Vagina (tissue), 2 donors: ENCODE data around the gene CKAP4. TPM values are rescaled to one million over a fixed set of nuclear protein-coding genes. Genes with fewer than 3 reads are reported as not detected.
"Not testable (repeated sequence)": the region's sequence is repeated elsewhere in the genome, so short reads cannot be mapped to it uniquely, and the experiment has no call there.

Source experiments
- DNase-seq, 2 donors: peaks; one replicate each; pipeline ENCODE4 v3.0.0-alpha.2; 2017; ENCODE audit errors: extremely low spot score in 2 of 2
- H3K27ac ChIP-seq: fragments of 200-600 bp; sonication (generic); one replicate; pipeline ENCODE4 v1.5.1; 2019
- H3K27me3 ChIP-seq: fragments of 200-600 bp; sonication (generic); one replicate; pipeline ENCODE4 v1.5.1; 2019
- H3K36me3 ChIP-seq, 2 donors: fragments of 200-600 bp; sonication (generic); one replicate each; pipeline ENCODE4 v1.5.1; 2017 to 2019
- H3K4me1 ChIP-seq: fragments of 200-600 bp; sonication (generic); one replicate; pipeline ENCODE4 v1.5.1; 2019
- H3K4me3 ChIP-seq, 2 donors: fragments of 200-600 bp; sonication (generic); 1 replicate in 1 of 2; 2 replicates in 1 of 2; pipeline ENCODE4 v1.5.1; 2016 to 2019
- H3K9me3 ChIP-seq: fragments of 200-600 bp; sonication (generic); one replicate; pipeline ENCODE4 v1.5.1; 2019
- CTCF ChIP-seq, 3 experiments: fragments of 450-650 bp in 2 of 3; fragments of 200-600 bp in 1 of 3; sonication (generic) in 1 of 3; IDR thresholded peaks; one replicate each; pipeline ENCODE4 v1.5.1; 2017 to 2019; ENCODE audit warnings: antibody characterized with exemption in 3 of 3, mild to moderate bottlenecking in 2 of 3, moderate library complexity in 2 of 3
- POLR2A ChIP-seq, 2 donors: fragments of 450-650 bp; IDR thresholded peaks; one replicate each; pipeline ENCODE4 v1.6.1; 2017; ENCODE audit warnings: antibody characterized with exemption in 2 of 2, mild to moderate bottlenecking in 2 of 2, moderate library complexity in 2 of 2
- POLR2AphosphoS5 ChIP-seq, 2 donors: sonication (generic); formaldehyde crosslinking; IDR thresholded peaks; one replicate each; pipeline ENCODE4 v1.9.0; 2017; ENCODE audit warnings: antibody characterized with exemption in 2 of 2, mild to moderate bottlenecking in 2 of 2, low read depth in 1 of 2; ENCODE audit not compliant: insufficient read depth in 1 of 2
- intact Hi-C: fragments of 100-400 bp; cut with DNase I; formaldehyde crosslinking; loops from one replicate; pipeline ENCODE4 v1.15.1; 2023
- total RNA-seq: library from RNA; depleted of rRNA; stranded (reverse); fragments of >200 nt; gene quantifications from one replicate; pipeline ENCODE4 v1.2.3, GENCODE V29; 2016

Gene CKAP4
- total RNA-seq, 1 donor from 2014 or later, result 42.5 TPM

- Histone ChIP-seq H3K9me3 (no peaks in the 10 kb centered on the region), H3K4me1 (peaks cover 16% of the 10 kb centered on the region), H3K27me3 (no peaks in the 10 kb centered on the region), H3K4me3 (no peak overlapping the region), H3K36me3 (no peaks in the 10 kb centered on the region), H3K27ac (no peak overlapping the region)
- DNase-seq, result no peak
- intact Hi-C loops, result no loop called here
- peak in 1 of 2 donors; percentile 23 for TF ChIP-seq POLR2AphosphoS5 (IDR thresholded peaks at IDR 0.05; ENCODE audit: insufficient read depth in 1 of 2, low read depth in 1 of 2)
- no peak for TF ChIP-seq POLR2A (IDR thresholded peaks at IDR 0.05)
Observed at GRCh38 chr12:106291342-106291741, 43.5 kb upstream of the CKAP4 start.

GRCh38 chr12:106290666-106291065 is 42.8 kb upstream of the CKAP4 start:
- Histone ChIP-seq H3K27ac (no peak overlapping the region), H3K4me1 (peaks cover 16% of the 10 kb centered on the region), H3K36me3 (no peaks in the 10 kb centered on the region), H3K27me3 (no peaks in the 10 kb centered on the region), H3K4me3 (no peak overlapping the region), H3K9me3 (no peaks in the 10 kb centered on the region)
- intact Hi-C loops, result no loop called here
- DNase-seq, result no peak
- TF ChIP-seq POLR2AphosphoS5 (IDR thresholded peaks at IDR 0.05; ENCODE audit: insufficient read depth in 1 of 2, low read depth in 1 of 2), result no peak

GRCh38 chr12:106289196-106289681 is 41.4 kb upstream of the CKAP4 start:
- Histone ChIP-seq H3K27me3 (no peaks in the 10 kb centered on the region), H3K27ac (peak overlapping the region; percentile 75), H3K9me3 (no peaks in the 10 kb centered on the region), H3K36me3 (no peaks in the 10 kb centered on the region), H3K4me1 (peaks cover 16% of the 10 kb centered on the region), H3K4me3 (no peak overlapping the region)
- intact Hi-C loops, result loop anchor here (10.0 kb wide), 1 partner anchor 54 kb away; no protein-coding TSS in a partner anchor
- DNase-seq, result no peak
- TF ChIP-seq CTCF (IDR thresholded peaks at IDR 0.05) (no peak), POLR2A (IDR thresholded peaks at IDR 0.05) (no peak), POLR2AphosphoS5 (IDR thresholded peaks at IDR 0.05; ENCODE audit: insufficient read depth in 1 of 2, low read depth in 1 of 2) (no peak)

- peak overlapping the region; percentile 75 for H3K27ac ChIP-seq
- H3K27me3 ChIP-seq, result no peaks in the 10 kb centered on the region
- H3K4me3 ChIP-seq, result no peak overlapping the region
- TF ChIP-seq POLR2A (IDR thresholded peaks at IDR 0.05) (no peak), POLR2AphosphoS5 (IDR thresholded peaks at IDR 0.05; ENCODE audit: insufficient read depth in 1 of 2, low read depth in 1 of 2) (peak in 1 of 2 donors; percentile 85)
- H3K4me1 ChIP-seq, result peaks cover 16% of the 10 kb centered on the region
- no peak for DNase-seq
- H3K36me3 ChIP-seq, result no peaks in the 10 kb centered on the region
- intact Hi-C loops, result loop anchor here (10.0 kb wide), 1 partner anchor 54 kb away; no protein-coding TSS in a partner anchor
- no peaks in the 10 kb centered on the region for H3K9me3 ChIP-seq
Observed at GRCh38 chr12:106288494-106289195, 40.8 kb upstream of the CKAP4 start.

- H3K27ac ChIP-seq, result peak overlapping the region; percentile 75
- DNase-seq, result no peak
- no peak for TF ChIP-seq CTCF (IDR thresholded peaks at IDR 0.05)
- no peak for TF ChIP-seq POLR2AphosphoS5 (IDR thresholded peaks at IDR 0.05; ENCODE audit: insufficient read depth in 1 of 2, low read depth in 1 of 2)
- no peak for TF ChIP-seq POLR2A (IDR thresholded peaks at IDR 0.05)
- H3K4me1 ChIP-seq, result peaks cover 16% of the 10 kb centered on the region
- H3K4me3 ChIP-seq, result no peak overlapping the region
- H3K9me3 ChIP-seq, result no peaks in the 10 kb centered on the region
- no peaks in the 10 kb centered on the region for H3K36me3 ChIP-seq
- intact Hi-C loops, result loop anchor here (10.0 kb wide), 1 partner anchor 53 kb away; no protein-coding TSS in a partner anchor
- H3K27me3 ChIP-seq, result no peaks in the 10 kb centered on the region
Observed at GRCh38 chr12:106288101-106288493, 40.3 kb upstream of the CKAP4 start.

GRCh38 chr12:106287364-106287763 is 39.5 kb upstream of the CKAP4 start:
- Histone ChIP-seq H3K9me3 (no peaks in the 10 kb centered on the region), H3K27ac (no peak overlapping the region), H3K36me3 (no peaks in the 10 kb centered on the region), H3K27me3 (no peaks in the 10 kb centered on the region), H3K4me3 (no peak overlapping the region), H3K4me1 (peaks cover 16% of the 10 kb centered on the region)
- intact Hi-C loops, result loop anchor here (10.0 kb wide), 1 partner anchor 53 kb away; no protein-coding TSS in a partner anchor
- TF ChIP-seq POLR2AphosphoS5 (IDR thresholded peaks at IDR 0.05; ENCODE audit: insufficient read depth in 1 of 2, low read depth in 1 of 2), result no peak
- TF ChIP-seq POLR2A (IDR thresholded peaks at IDR 0.05), result no peak
- TF ChIP-seq CTCF (IDR thresholded peaks at IDR 0.05), result no peak
- DNase-seq, result no peak

GRCh38 chr12:106286576-106287162 is 38.8 kb upstream of the CKAP4 start:
- peaks cover 16% of the 10 kb centered on the region for H3K4me1 ChIP-seq
- H3K27me3 ChIP-seq, H3K4me3 ChIP-seq, H3K9me3 ChIP-seq, H3K27ac ChIP-seq, DNase-seq, H3K36me3 ChIP-seq: not testable (repeated sequence)
- intact Hi-C loops, result loop anchor here (10.0 kb wide), 1 partner anchor 52 kb away; no protein-coding TSS in a partner anchor
